ENCODE results near the gene TNPO3.
"Not testable (repeated sequence)": the region's sequence is repeated elsewhere in the genome, so short reads cannot be mapped to it uniquely, and the experiment has no call there.

Gene TNPO3

GRCh38 chr7:129067943-129068548, 13.1 kb upstream of the TNPO3 start:
- no peak for DNase-seq

- not testable (repeated sequence) for DNase-seq
These were observed 12.2 kb upstream of the TNPO3 start for GRCh38 chr7:129067132-129067561.

DNA sequence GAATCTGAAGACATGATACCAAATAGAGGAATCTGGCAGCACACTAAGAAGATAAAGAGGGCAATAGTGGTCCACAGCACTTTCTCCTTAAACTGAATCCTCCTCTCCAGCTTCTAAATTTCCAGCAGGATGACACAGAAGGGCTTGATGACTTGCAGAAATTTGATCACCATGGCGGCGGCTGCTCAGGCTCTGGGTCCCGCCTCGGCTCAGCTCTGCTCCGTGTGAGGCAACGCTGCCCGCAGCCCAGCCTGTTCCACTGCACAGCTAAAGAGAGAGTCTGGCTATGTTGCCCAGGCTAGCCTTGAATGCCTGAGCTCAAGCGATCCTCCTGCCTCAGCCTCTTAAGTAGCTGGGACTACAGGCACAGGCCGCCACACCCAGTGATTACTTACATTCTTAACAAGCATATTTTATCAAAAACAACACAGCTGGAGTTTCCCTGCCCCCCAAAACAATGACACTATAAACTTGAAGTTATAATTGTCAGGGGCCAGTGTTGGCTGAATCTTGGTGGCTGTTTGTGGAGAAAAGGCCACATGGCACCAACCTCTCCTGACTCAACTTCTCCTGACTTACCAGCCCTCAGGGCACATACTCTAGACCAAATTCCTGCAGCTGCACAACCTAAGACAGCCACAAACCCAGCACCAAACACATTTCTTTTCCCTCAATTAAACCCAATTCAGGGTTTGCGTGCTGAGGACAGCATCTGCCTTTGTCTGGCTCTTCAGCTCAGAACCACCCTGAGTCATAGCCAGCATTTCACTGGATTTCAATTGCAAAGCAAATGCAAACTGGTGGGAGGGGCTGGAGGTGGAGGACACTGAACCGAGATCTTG, 11.6 kb upstream of the TNPO3 start:
- no peak for DNase-seq

- DNase-seq = no peak
These were observed 1.1 kb upstream of the TNPO3 start for GRCh38 chr7:129055861-129056464.

- DNase-seq = no peak
These were observed 444 bp upstream of the TNPO3 start for GRCh38 chr7:129055294-129055816.

DNA sequence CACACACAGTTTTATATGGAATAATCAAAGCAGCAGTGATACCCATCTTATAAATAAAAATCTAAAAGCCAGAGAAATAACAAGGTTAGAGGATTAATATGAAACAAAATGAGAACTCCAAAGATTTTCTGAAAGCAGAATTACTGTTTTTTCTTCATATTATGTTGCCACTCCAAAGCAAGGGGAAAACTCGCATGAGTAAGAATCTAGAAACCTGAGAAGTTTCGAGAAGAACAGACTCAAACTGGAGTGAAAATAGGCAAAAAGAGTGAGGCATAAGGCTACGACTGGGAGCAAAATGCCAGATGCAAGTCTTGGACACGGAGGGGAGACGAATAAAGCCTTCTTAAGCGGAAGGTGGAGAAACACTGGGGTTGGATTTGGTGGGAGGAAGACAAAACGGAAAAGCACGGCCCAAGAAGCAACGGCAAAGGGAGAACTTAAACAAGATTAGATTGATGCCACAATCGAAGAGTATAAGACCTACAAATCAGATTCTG, 923 bp downstream of the TNPO3 start:
- DNase-seq = no peak

- no peak for DNase-seq
These were observed 2.5 kb downstream of the TNPO3 start for GRCh38 chr7:129052441-129052840.

GRCh38 chr7:129051459-129051858, 3.5 kb downstream of the TNPO3 start:
- DNase-seq = not testable (repeated sequence)

DNA sequence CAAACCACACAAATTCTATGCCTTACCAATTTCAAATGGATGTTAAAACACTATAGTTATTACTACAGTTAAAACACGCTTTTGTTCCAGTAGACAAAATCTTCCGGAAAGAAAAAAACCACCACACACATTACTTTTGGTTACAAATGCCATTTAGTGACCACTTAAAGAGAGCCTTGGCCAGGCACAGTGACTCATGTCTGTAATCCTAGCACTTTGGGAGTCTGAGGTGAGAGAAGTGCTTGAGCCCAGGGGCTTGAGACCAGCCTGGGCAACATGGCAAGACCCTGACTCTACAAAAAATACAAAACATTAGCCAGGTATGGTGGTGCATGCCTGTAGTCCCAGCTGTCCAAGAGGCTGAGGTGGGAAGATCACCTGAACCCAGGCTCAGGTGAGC, 7.2 kb downstream of the TNPO3 start:
- no peak for DNase-seq

GRCh38 chr7:129045682-129046081, 9.2 kb downstream of the TNPO3 start:
- no peak for DNase-seq

DNA sequence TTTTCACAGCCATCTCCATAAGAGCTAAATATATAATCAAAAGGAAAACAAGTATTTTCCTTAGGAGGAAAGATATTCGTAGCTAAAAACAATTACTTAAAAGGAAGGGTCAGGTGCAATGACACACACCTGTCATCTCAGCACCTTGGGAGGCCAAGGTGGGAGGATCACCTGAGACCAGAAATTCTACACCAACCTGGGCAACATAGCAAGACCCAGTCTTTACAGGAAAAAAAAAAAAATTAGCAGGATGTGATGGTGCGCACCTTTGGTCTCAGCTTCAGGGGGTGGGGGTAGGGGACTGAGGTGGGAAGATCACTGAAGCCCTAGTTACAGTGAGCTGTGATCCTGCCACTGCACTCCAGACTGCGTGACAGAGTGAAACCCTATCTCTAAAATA, 11.9 kb downstream of the TNPO3 start:
- DNase-seq = no peak

- DNase-seq = no peak
These were observed 13.5 kb downstream of the TNPO3 start for GRCh38 chr7:129041142-129042085.

GRCh38 chr7:129038468-129038867, 16.4 kb downstream of the TNPO3 start:
- DNase-seq = not testable (repeated sequence)

DNA sequence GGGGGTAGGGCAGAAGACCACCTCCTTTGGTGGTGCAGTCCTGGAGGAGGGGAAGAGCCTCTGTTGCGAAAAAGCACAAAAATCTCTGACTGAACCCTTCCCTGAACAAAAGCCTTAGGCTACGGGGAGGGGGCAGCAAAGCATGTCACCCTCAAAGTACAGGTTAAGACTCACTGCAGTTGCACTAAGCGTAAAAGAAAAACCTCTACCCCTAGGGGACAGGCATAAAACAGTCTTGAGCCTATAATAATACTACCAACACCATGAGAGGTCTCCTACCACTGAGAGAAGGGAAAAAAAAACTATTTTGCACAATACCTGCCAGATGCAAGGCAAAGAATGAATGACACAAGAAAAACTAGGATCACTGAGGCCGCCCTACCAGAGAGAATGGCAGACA, 17.3 kb downstream of the TNPO3 start:
- DNase-seq = no peak

- no peak for DNase-seq
These were observed 22.9 kb downstream of the TNPO3 start for GRCh38 chr7:129032017-129032416.

DNA sequence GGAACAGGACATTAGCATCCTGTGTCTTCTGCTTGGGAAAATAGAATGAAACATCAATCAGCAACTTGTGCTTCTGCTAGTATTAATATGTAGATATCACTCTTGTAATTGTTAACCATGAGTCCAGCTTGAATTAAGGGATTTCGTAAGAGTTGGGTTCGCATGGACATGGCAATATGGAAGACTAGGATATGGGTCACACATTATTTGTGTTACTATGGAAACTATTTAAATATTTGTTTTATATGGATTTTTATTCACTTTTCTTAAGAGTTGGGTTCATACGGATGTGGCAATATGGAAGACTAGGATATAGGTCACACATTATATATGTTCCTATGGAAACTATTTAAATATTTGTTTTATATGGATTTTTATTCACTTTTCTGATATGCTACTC, 24.5 kb downstream of the TNPO3 start:
- no peak for DNase-seq

DNA sequence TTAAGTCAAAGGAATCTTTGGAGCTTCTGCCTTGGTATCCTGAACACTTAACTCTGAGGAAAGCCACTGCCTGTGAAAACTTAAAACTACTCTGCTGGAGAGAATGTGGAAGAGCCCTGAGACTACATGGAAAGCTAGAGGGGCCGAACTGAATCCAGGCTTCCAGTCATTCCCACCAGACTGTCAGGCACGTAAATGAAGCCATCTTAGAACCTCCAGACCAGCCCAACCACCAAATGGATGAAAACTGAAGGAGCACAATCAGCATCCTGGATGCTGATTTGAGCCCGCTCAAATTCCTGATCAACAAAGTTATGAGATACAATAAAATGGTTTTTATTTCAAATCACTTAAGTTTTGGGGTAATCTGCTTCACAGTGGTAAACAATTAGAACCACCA, 30.8 kb downstream of the TNPO3 start:
- DNase-seq = no peak

GRCh38 chr7:129021656-129022055, 33.3 kb downstream of the TNPO3 start:
- no peak for DNase-seq

DNA sequence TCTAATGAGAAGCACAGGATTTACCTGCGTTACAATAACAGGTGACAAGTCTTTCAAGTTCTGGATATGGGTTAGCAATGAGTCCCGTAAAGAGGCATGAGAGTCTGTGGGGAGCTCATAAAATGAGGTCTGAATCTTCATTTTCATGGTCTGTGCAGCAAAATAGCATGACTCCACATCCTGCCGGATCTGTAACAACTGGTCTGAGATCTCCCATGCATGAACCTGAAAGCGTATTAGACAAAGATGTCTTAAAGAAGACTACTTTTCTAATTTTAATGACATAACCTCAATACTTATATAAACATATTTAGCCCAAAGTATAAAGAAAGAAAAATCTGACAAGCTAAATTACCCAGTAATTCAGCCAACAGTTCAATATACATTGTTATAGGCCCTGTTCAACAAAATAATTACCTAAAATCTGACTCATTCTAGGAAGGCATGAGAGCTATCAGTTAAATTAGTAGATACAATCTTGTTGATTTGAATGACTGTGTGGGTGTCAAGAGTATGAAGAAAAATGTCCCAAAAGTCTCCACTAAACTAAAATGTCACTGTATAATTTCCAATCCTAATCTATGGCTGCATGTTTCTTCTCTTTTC, 36.9 kb downstream of the TNPO3 start:
- no peak for DNase-seq

- no peak for DNase-seq
These were observed 37.6 kb downstream of the TNPO3 start for GRCh38 chr7:129017264-129017663.

- no peak for DNase-seq
These were observed 40.3 kb downstream of the TNPO3 start for GRCh38 chr7:129014501-129015101.
